NB4 (cell line): ENCODE measurements around the gene ARHGEF10L.

Source experiments
- DNase-seq: peaks from one replicate; pipeline ENCODE4 v3.0.0; 2010; ENCODE audit warnings: low read depth
- H3K4me3 ChIP-seq: one replicate; pipeline ENCODE4 v1.5.1; 2011; ENCODE audit warnings: mild to moderate bottlenecking, low read depth, low read length, moderate library complexity
- CTCF ChIP-seq: IDR thresholded peaks from one replicate; pipeline ENCODE4 v1.5.1; 2012; ENCODE audit warnings: low read depth, low read length
- MYC ChIP-seq: IDR thresholded peaks from 2 replicates; pipeline ENCODE4 v1.6.1; 2011; ENCODE audit warnings: low read depth, low read length
- POLR2A ChIP-seq: IDR thresholded peaks from 2 replicates; pipeline ENCODE4 v1.6.1; 2011; ENCODE audit warnings: mild to moderate bottlenecking; ENCODE audit not compliant: insufficient read length; ENCODE audit errors: extremely low read depth
- TF ChIP-seq, protein P1 (sequence below): IDR thresholded peaks from 2 replicates; pipeline ENCODE4 v1.6.1; 2011; ENCODE audit warnings: low read depth, low read length

ARHGEF10L gene

GRCh38 chr1:17721444-17721843 is 181.9 kb downstream of the ARHGEF10L start:
- TF ChIP-seq, protein P1, sequence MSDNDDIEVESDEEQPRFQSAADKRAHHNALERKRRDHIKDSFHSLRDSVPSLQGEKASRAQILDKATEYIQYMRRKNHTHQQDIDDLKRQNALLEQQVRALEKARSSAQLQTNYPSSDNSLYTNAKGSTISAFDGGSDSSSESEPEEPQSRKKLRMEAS: no peak
- no peak for TF ChIP-seq MYC
- TF ChIP-seq POLR2A: no peak
- no peak for TF ChIP-seq CTCF
- no peak overlapping the region for H3K4me3 ChIP-seq
- DNase-seq: no peak

DNA sequence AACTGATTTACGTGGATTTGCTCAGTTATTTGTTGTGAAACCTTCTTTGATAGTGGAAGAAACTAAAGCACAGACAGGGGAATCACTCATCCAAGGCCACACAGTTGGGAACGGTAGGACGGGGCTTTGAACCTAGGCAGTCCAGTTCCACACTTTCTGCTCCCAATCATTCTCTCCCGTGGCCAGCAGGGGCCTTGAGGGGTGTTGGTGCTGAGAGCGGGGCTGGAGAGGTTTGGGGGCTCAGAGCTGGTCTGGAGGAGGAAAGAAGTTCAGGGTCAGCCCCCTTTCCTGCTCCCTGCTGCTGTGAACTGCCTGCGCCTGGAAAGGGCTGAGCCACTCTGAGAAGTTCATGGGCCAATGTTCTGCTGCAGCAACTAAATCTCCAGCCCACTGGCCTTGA is 184.2 kb downstream of the ARHGEF10L start:
- no peak for TF ChIP-seq POLR2A
- peak; percentile 1 for TF ChIP-seq CTCF

DNA sequence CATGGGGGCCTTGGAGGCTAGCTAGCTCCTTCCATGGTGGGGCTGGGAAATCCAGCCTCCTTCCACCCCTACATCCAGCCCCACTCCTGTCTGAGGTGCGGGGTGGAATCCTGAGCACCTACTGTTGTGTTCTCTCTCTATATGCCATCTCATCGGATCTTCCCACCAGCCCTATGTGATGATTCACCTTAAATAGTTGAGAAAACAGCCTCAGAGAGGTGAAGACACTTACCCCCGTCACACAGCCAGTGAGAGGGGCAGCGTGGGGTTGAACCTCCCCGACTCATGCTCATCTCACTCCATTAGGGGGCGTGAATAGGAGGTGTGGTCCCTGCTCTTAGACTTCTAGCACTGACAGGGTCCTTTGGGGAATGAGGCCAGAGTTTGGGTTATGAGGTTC is 184.7 kb downstream of the ARHGEF10L start:
- TF ChIP-seq POLR2A: no peak
- TF ChIP-seq MYC: no peak
- no peak for TF ChIP-seq CTCF
- TF ChIP-seq, protein P1: no peak
- no peak overlapping the region for H3K4me3 ChIP-seq
- no peak for DNase-seq

More for the DNA sequence above, 184.2 kb downstream of the ARHGEF10L start:
- no peak for DNase-seq
- no peak overlapping the region for H3K4me3 ChIP-seq

- TF ChIP-seq, protein P1: no peak
- no peak for TF ChIP-seq CTCF
- no peak for TF ChIP-seq POLR2A
- TF ChIP-seq MYC: no peak
- no peak overlapping the region for H3K4me3 ChIP-seq
- no peak for DNase-seq
Observed at GRCh38 chr1:17725084-17725719, 185.7 kb downstream of the ARHGEF10L start.

DNA sequence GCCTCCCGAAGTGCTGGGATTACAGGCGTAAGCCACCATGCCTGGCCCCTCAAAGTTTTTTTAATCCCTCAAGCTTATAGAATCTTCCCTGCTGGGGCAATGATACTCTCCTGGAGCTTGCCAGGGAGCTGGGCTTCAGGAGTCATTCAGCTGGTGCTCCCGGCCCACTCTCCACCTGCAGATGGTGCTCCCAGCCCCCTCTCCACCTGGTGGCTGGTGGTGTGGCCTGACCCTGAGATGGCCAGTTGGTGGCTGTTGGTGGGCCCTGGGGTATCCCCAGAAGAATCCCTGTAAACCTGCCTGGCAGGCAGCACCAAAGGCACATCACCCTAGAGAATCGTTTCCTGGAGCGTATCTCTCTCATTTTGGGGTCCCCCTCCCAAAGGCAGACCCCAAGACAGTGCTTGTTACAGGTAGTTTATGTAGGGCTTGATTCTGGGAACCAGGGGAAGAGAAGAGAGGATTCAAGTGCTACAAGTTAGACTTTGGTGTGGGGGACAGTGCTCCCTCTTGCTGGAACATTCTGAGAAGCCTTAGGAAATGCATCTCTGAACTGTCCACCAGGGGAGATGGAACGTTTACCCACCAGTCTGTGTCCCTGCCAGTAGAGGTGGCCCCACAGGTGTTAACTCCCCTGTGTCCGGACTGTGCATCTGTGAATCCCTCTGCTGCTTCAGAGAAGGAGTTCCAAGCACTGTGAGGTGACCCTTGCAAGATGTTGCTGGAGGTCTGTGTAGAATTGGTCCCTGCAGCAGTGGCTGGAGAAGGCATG is 186.5 kb downstream of the ARHGEF10L start:
- no peak overlapping the region for H3K4me3 ChIP-seq
- no peak for TF ChIP-seq CTCF
- TF ChIP-seq MYC: no peak
- TF ChIP-seq, protein P1: no peak
- no peak for TF ChIP-seq POLR2A
- no peak for DNase-seq
